ENCODE measurements around the gene MAMDC4. TPM values are rescaled to one million over a fixed set of nuclear protein-coding genes. Genes with fewer than 3 reads are reported as not detected.

The MAMDC4 gene
- total and polyA plus RNA-seq, 2 of the 13 experiments (the other 11 are each of a cell fraction or from before 2014, with no cell fraction given): 6.0 to 6.8 TPM

DNA sequence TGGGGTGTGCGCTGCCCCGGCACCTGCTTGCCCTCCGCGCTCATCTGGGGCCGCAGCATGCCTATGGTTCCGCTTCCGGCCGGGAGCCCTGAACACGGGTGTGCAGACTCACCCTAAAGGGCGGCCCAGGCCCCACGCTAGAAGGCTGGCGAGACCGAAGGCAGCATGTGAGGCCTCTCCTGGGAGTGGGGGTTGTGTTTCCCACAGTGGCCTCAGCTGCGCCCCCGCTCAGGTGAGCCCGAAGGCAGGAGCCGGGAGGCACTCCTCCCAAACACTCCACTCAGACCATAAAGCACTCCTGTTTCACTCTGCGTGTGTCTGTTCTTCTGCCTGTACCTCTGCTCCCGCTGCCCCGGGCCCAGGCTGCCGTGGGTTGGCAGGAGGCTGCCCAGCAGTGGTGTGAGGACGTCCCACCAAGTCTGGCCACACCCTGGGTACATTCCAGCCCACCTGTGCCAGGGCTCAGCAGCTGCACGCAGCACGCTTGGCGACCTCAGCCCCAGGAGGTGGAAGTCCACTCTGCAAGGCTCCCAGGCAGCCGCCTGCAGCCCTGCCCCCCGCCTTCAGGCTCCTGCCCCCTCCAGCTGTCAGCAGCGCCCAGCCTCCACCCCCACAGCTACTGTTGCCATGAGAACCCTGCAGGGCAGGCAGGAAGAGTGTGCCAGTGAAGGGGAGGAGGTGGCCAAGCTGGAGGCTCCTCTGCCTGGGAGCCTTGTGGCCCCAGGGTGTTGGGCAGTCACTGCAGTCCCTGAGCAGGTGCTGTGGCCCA is 11.1 kb upstream of the MAMDC4 start (continued):
- TF ChIP-seq, protein P1, sequence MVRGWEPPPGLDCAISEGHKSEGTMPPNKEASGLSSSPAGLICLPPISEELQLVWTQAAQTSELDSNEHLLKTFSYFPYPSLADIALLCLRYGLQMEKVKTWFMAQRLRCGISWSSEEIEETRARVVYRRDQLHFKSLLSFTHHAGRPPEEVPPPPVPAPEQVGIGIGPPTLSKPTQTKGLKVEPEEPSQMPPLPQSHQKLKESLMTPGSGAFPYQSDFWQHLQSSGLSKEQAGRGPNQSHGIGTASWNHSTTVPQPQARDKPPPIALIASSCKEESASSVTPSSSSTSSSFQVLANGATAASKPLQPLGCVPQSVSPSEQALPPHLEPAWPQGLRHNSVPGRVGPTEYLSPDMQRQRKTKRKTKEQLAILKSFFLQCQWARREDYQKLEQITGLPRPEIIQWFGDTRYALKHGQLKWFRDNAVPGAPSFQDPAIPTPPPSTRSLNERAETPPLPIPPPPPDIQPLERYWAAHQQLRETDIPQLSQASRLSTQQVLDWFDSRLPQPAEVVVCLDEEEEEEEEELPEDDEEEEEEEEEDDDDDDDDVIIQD (CRISPR knock-in tag; IDR thresholded peaks at IDR 0.05; ENCODE audit: low read depth): no peak
- TF ChIP-seq, protein P2, sequence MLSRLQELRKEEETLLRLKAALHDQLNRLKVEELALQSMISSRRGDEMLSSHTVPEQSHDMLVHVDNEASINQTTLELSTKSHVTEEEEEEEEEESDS (CRISPR knock-in tag; IDR thresholded peaks at IDR 0.05; ENCODE audit: borderline replicate concordance): no peak
- TF ChIP-seq NFIC (IDR thresholded peaks at IDR 0.05; ENCODE audit: low read length) (no peak), NBN (conservative IDR thresholded peaks at IDR 0.05) (no peak), HOXA3 (CRISPR knock-in tag; IDR thresholded peaks at IDR 0.05) (no peak), RCOR2 (CRISPR knock-in tag; IDR thresholded peaks at IDR 0.05) (no peak), HDAC1 (CRISPR knock-in tag; IDR thresholded peaks at IDR 0.05) (peak; percentile 42; the same call in 1 of the 2 replicates), ZNF225 (CRISPR knock-in tag; IDR thresholded peaks at IDR 0.05) (no peak), NFE2L1 (CRISPR knock-in tag; IDR thresholded peaks at IDR 0.05; ENCODE audit: borderline replicate concordance) (no peak), ZNF772 (CRISPR knock-in tag; IDR thresholded peaks at IDR 0.05) (no peak), ZNF256 (CRISPR knock-in tag; conservative IDR thresholded peaks at IDR 0.05) (no peak), HOXA5 (CRISPR knock-in tag; IDR thresholded peaks at IDR 0.05) (no peak), FOXK2 (IDR thresholded peaks at IDR 0.05) (no peak)
- TF ChIP-seq, protein P3, sequence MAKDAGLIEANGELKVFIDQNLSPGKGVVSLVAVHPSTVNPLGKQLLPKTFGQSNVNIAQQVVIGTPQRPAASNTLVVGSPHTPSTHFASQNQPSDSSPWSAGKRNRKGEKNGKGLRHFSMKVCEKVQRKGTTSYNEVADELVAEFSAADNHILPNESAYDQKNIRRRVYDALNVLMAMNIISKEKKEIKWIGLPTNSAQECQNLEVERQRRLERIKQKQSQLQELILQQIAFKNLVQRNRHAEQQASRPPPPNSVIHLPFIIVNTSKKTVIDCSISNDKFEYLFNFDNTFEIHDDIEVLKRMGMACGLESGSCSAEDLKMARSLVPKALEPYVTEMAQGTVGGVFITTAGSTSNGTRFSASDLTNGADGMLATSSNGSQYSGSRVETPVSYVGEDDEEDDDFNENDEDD (CRISPR knock-in tag; IDR thresholded peaks at IDR 0.05; ENCODE audit: borderline replicate concordance): no peak
- TF ChIP-seq, protein P4, sequence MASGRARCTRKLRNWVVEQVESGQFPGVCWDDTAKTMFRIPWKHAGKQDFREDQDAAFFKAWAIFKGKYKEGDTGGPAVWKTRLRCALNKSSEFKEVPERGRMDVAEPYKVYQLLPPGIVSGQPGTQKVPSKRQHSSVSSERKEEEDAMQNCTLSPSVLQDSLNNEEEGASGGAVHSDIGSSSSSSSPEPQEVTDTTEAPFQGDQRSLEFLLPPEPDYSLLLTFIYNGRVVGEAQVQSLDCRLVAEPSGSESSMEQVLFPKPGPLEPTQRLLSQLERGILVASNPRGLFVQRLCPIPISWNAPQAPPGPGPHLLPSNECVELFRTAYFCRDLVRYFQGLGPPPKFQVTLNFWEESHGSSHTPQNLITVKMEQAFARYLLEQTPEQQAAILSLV (CRISPR knock-in tag; IDR thresholded peaks at IDR 0.05; ENCODE audit: borderline replicate concordance): peak; percentile 40; the same call in 1 of the 2 replicates
- TF ChIP-seq, protein P5, sequence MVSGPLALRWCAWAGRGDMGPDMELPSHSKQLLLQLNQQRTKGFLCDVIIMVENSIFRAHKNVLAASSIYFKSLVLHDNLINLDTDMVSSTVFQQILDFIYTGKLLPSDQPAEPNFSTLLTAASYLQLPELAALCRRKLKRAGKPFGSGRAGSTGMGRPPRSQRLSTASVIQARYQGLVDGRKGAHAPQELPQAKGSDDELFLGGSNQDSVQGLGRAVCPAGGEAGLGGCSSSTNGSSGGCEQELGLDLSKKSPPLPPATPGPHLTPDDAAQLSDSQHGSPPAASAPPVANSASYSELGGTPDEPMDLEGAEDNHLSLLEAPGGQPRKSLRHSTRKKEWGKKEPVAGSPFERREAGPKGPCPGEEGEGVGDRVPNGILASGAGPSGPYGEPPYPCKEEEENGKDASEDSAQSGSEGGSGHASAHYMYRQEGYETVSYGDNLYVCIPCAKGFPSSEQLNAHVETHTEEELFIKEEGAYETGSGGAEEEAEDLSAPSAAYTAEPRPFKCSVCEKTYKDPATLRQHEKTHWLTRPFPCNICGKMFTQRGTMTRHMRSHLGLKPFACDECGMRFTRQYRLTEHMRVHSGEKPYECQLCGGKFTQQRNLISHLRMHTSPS (CRISPR knock-in tag; IDR thresholded peaks at IDR 0.05; ENCODE audit: low read depth): peak; percentile 96
- TF ChIP-seq, protein P6, sequence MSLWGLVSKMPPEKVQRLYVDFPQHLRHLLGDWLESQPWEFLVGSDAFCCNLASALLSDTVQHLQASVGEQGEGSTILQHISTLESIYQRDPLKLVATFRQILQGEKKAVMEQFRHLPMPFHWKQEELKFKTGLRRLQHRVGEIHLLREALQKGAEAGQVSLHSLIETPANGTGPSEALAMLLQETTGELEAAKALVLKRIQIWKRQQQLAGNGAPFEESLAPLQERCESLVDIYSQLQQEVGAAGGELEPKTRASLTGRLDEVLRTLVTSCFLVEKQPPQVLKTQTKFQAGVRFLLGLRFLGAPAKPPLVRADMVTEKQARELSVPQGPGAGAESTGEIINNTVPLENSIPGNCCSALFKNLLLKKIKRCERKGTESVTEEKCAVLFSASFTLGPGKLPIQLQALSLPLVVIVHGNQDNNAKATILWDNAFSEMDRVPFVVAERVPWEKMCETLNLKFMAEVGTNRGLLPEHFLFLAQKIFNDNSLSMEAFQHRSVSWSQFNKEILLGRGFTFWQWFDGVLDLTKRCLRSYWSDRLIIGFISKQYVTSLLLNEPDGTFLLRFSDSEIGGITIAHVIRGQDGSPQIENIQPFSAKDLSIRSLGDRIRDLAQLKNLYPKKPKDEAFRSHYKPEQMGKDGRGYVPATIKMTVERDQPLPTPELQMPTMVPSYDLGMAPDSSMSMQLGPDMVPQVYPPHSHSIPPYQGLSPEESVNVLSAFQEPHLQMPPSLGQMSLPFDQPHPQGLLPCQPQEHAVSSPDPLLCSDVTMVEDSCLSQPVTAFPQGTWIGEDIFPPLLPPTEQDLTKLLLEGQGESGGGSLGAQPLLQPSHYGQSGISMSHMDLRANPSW (CRISPR knock-in tag; IDR thresholded peaks at IDR 0.05; ENCODE audit: borderline replicate concordance): no peak
